HG02970 (cell line): ENCODE data around the gene MBD4.

Source experiments
- ATAC-seq: cut with Tn5 transposase; IDR thresholded peaks from one replicate; pipeline ENCODE4 v1.9.1; 2021; ENCODE audit warnings: mild to moderate bottlenecking, moderate library complexity, moderate number of reproducible peaks; ENCODE audit not compliant: unreplicated experiment, low FRiP score

MBD4 gene

GRCh38 chr3:129432671-129433070, 7.1 kb downstream of the MBD4 start:
- ATAC-seq, result no peak

- ATAC-seq, result no peak
Observed at GRCh38 chr3:129432036-129432435, 7.7 kb downstream of the MBD4 start.

GRCh38 chr3:129429602-129430001, 10.1 kb downstream of the MBD4 start:
- no peak for ATAC-seq

DNA sequence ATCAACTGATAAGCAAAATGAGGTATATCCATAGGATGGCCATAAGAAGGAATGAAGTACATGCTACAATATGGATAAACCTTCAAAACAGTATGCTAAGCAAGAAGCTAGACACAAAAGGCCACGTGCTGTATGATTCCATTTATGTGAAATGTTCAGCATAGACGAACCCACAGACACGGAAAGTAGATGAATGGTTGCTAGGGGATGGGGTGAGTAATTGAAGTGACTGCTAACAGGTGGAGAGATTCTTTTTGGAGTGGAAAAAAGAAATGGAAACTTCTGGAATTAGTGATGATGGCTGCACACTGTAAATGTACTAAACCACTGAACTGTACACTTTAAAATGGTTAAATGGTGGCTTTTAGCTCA, 10.7 kb downstream of the MBD4 start:
- ATAC-seq, result no peak

DNA sequence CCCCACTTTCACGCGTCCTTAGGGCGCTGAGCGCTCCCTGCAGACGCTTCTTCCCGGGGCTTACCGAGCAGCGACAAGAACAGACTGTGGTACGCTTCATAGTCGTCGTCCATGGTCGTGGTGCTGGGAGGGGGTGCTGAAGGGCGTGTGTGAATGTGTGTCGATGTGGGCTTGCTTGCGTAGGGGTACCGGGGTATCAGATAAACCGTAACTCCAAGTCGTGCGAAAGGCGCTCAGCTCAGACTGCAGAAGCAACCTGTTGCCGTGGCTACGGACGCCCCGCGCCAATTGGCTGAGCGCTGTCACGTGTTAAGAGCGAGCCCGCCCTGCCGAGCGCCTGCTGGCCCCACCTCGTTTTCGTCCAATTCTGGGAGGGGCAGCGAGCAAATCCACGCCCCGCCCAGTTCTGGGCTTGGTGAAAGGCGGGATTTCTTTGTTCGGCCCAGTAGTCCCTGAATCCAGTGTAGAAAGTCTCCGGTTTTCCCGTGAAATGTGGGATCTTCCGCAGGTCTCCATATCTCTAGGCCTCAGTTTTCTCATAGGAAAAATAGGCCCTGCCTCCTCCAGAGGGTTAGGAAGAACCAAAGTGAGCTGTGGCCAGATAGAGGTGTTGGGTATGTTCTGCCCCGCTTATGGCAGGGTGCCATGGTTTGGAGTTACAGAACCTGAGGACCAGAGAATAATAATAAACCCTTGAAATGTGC, 11.2 kb downstream of the MBD4 start, which contains the start of gene EFCAB12:
EFCAB12 (minus strand) TSS at position 261 of the 704 bp plus-strand sequence; CDS start at position 113, 148 bp downstream.
- no peak for ATAC-seq

GRCh38 chr3:129428007-129428375, 11.8 kb downstream of the MBD4 start:
- no peak for ATAC-seq

GRCh38 chr3:129425619-129426018, 14.1 kb downstream of the MBD4 start:
- ATAC-seq, result no peak

DNA sequence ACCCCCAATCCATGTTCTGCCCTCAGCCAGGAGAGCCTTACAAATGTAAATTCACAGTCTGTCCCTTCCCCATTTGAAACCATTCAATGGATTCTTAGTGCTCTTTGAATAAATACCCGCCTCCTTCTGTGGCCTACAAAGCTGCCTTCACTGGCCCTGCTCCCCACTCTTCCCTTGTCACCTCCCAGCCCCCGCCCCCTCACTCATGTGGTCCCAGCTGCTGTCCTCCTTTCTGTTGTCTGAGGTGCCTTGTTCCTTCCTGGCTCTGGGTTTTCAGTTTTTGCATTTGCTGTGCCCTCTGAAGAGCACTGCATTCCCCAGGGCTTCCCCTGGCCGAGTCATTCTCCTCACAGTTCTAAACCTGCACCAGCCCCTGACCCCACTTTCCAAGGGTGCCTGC, 14.5 kb downstream of the MBD4 start:
- ATAC-seq, result no peak

- no peak for ATAC-seq
Observed at GRCh38 chr3:129424185-129424841, 15.4 kb downstream of the MBD4 start.

GRCh38 chr3:129422897-129423296, 16.9 kb downstream of the MBD4 start:
- ATAC-seq, result no peak

DNA sequence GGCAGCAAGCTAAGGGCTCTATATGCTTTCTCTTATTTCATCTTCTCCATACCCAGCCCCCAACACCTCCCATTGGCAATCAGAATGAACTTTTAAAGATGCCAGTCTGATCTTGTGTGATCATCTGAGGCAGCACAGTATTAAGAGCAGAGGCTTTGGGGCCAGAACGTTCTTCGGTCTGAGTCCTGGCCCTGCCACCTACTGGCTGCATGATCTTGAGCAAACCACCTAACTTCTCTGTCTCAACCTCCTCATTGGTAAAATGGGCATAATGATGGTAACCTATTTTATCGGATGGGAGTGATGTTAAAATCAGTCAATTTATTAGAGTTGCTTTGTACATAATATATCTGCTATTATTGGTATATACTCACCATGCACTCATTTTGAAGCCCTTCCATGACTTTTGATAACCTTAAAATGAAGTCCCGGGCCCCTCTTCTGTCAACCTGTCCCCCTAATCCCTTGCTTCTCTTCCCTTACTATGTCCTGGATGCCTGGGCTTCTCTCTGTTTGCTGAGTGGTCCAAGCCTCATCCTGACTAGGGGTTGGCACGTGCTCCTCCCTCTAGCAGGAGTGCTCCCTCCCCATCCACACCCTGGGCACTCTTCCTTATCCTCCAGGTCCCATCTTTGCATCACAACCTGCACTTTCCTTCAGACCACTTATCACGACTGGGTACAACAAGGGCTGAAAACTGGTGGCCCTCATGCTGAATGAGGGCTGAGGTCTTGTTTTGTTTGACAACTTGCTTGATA, 17.6 kb downstream of the MBD4 start:
- ATAC-seq, result no peak

DNA sequence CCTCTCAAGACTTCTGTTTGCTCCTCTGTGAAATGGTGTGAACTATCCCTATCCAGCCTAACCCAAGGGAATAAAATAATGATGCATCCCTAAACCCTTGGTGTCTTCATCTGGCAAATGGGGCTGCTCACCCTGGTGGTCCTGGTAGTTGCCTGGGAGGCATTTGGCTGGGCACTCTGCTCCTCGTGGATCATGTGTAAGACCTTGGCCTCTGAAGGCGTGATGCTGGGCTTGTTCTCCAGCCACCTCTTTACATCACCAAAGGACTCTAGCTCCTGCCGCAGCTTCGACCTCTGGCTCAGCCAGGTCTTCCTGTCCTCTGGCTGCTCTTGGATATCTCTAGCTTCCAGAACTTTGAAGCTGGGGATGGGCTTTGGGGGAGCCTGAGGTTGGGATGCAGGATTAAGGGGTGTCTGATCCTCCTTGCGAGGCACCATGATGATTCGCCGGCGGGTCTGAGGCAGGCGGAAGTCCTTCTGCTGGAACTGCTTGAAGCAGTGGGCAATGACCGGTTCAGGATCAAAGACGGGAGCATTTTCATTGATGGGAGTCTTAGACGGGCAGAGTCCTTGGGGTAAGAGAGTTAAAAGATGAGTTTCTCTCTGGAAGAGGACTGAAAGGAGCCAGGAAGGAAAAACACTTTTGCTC, 18.4 kb downstream of the MBD4 start:
- no peak for ATAC-seq

- no peak for ATAC-seq
Observed at GRCh38 chr3:129419476-129419875, 20.3 kb downstream of the MBD4 start.

- ATAC-seq, result no peak
Observed at GRCh38 chr3:129418041-129418973, 21.4 kb downstream of the MBD4 start.

GRCh38 chr3:129417326-129417725, 22.4 kb downstream of the MBD4 start:
- no peak for ATAC-seq

GRCh38 chr3:129416415-129416814, 23.3 kb downstream of the MBD4 start:
- no peak for ATAC-seq

DNA sequence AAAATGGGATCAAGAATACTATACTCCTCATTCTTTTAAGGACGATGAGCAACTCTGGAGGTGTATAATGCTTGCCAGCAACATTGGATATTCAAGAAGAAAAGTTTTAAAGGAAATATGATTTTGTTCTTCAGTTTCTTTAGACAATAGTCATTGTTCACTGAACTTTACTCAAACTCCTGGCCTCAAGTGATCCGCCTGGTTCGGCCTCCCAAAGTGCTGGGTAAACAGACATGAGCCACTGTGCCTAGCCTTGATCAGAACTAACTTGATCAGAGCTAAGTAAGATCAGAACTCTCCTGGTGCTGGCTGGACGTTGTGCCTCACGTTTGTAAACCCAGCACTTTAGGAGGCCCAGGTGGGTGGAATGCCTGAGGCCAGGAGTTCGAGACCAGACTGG, 23.9 kb downstream of the MBD4 start:
- no peak for ATAC-seq

GRCh38 chr3:129415378-129415777, 24.4 kb downstream of the MBD4 start:
- ATAC-seq, result no peak

GRCh38 chr3:129413687-129414506, 25.9 kb downstream of the MBD4 start:
- no peak for ATAC-seq
